Measurements from ENCODE around the gene SUDS3.

DNA sequence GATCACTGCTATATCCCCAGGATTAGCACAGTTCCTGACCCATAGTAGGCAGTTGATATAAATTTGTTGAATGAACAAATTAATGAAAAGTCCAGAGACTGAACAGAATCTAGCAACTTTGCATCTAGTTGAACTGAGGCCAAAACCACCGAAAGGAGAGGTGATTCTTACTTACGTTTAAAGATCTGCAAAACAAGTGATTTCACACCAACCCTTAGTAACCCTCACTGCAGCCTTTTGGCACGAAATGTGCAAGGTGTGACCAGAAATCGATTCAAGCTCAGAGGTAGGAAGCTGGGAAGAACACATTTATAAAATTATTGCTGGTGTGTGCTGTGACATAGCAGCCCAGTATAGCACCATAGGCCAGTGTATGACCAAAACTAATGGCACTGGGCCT is 70.8 kb downstream of the SUDS3 start:
- TF ChIP-seq, protein P1, sequence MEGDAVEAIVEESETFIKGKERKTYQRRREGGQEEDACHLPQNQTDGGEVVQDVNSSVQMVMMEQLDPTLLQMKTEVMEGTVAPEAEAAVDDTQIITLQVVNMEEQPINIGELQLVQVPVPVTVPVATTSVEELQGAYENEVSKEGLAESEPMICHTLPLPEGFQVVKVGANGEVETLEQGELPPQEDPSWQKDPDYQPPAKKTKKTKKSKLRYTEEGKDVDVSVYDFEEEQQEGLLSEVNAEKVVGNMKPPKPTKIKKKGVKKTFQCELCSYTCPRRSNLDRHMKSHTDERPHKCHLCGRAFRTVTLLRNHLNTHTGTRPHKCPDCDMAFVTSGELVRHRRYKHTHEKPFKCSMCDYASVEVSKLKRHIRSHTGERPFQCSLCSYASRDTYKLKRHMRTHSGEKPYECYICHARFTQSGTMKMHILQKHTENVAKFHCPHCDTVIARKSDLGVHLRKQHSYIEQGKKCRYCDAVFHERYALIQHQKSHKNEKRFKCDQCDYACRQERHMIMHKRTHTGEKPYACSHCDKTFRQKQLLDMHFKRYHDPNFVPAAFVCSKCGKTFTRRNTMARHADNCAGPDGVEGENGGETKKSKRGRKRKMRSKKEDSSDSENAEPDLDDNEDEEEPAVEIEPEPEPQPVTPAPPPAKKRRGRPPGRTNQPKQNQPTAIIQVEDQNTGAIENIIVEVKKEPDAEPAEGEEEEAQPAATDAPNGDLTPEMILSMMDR (optimal IDR thresholded peaks at IDR 0.05 in 1 of 3, IDR thresholded peaks at IDR 0.05 in 1 of 3, conservative IDR thresholded peaks at IDR 0.05 in 1 of 3; ENCODE audit: extremely low read depth in 1 of 3, insufficient read depth in 2 of 3, low read length in 3 of 3), result no peak
- TF ChIP-seq EZH2 (IDR thresholded peaks at IDR 0.05; ENCODE audit: low read length), result no peak

Data from keratinocyte (primary cell).